Astrocyte (in vitro differentiated cells and primary cell): ENCODE results near the gene TBC1D9B. TPM values are rescaled to one million over a fixed set of nuclear protein-coding genes. Genes with fewer than 3 reads are reported as not detected.

Experiments used
- DNase-seq: peaks from one replicate; pipeline ENCODE4 v3.0.0-alpha.2; 2010; ENCODE audit warnings: low read depth
- FAIRE-seq: peaks from 2 replicates; lab custom pipeline; 2011; peaks lifted over from hg19 to GRCh38; lab: Jason Lieb, UNC
- H2AFZ ChIP-seq: 2 replicates; pipeline ENCODE4 v1.6.0; 2012; ENCODE audit warnings: low read depth, low read length, inconsistent platforms
- H3K27ac ChIP-seq: 2 replicates; pipeline ENCODE4 v1.5.1; 2011; ENCODE audit warnings: low read depth, low read length, inconsistent platforms
- H3K27me3 ChIP-seq: 2 replicates; pipeline ENCODE4 v1.6.0; 2011; ENCODE audit warnings: low read length, inconsistent platforms; ENCODE audit not compliant: insufficient read depth
- H3K36me3 ChIP-seq: 2 replicates; pipeline ENCODE4 v1.5.1; 2011; ENCODE audit warnings: low read length, inconsistent platforms; ENCODE audit not compliant: insufficient read depth
- H3K4me1 ChIP-seq: 2 replicates; pipeline ENCODE4 v1.5.1; 2011; ENCODE audit warnings: low read length, inconsistent platforms; ENCODE audit not compliant: insufficient read depth
- H3K4me2 ChIP-seq: 2 replicates; pipeline ENCODE4 v1.6.0; 2012; ENCODE audit warnings: low read length, inconsistent platforms
- H3K4me3 ChIP-seq: 2 replicates; pipeline ENCODE4 v1.5.1; 2011; ENCODE audit warnings: low read depth, mild to moderate bottlenecking, low read length, inconsistent platforms; ENCODE audit not compliant: insufficient read depth
- H3K79me2 ChIP-seq: 2 replicates; pipeline ENCODE4 v1.6.0; 2012; ENCODE audit warnings: mild to moderate bottlenecking, low read length, inconsistent platforms; ENCODE audit not compliant: insufficient read depth
- H3K9ac ChIP-seq: 2 replicates; pipeline ENCODE4 v1.6.0; 2012; ENCODE audit warnings: mild to moderate bottlenecking, low read length, inconsistent platforms
- H3K9me3 ChIP-seq: 2 replicates; pipeline ENCODE4 v1.5.1; 2012; ENCODE audit warnings: low read depth, mild to moderate bottlenecking, low read length, inconsistent platforms; ENCODE audit not compliant: insufficient read depth
- H4K20me1 ChIP-seq: 2 replicates; pipeline ENCODE4 v1.6.0; 2012; ENCODE audit warnings: low read length, inconsistent platforms; ENCODE audit not compliant: insufficient read depth
- H3K27ac Mint-ChIP-seq: one replicate; pipeline ENCODE4 v1.8.0; 2021; ENCODE audit warnings: mild to moderate bottlenecking, mixed read lengths; ENCODE audit not compliant: unreplicated experiment
- H3K27me3 Mint-ChIP-seq: one replicate; pipeline ENCODE4 v1.8.0; 2021; ENCODE audit warnings: low read depth, mixed read lengths; ENCODE audit not compliant: unreplicated experiment
- H3K36me3 Mint-ChIP-seq: one replicate; pipeline ENCODE4 v1.8.0; 2021; ENCODE audit warnings: low read depth, mixed read lengths; ENCODE audit not compliant: unreplicated experiment
- H3K4me1 Mint-ChIP-seq: one replicate; pipeline ENCODE4 v1.8.0; 2021; ENCODE audit warnings: low read depth, mixed read lengths; ENCODE audit not compliant: unreplicated experiment
- H3K4me3 Mint-ChIP-seq: one replicate; pipeline ENCODE4 v1.8.0; 2021; ENCODE audit warnings: mild to moderate bottlenecking, moderate library complexity, mixed read lengths; ENCODE audit not compliant: unreplicated experiment
- H3K9me3 Mint-ChIP-seq: one replicate; pipeline ENCODE4 v1.8.0; 2021; ENCODE audit warnings: mild to moderate bottlenecking, mixed read lengths; ENCODE audit not compliant: unreplicated experiment
- EZH2 ChIP-seq: IDR thresholded peaks from 2 replicates; pipeline ENCODE4 v1.6.1; 2012; ENCODE audit warnings: mild to moderate bottlenecking, low read length, inconsistent platforms; ENCODE audit not compliant: insufficient read depth
- total RNA-seq: library from RNA; stranded (reverse); gene quantifications from 2 replicates; pipeline ENCODE4 v1.2.1, GENCODE V29; 2021
- TF ChIP-seq, protein P1 (sequence below): IDR thresholded peaks from 2 replicates; pipeline ENCODE4 v1.5.1; 2011; ENCODE audit warnings: low read depth, mild to moderate bottlenecking, inconsistent platforms, low read length, moderate library complexity; ENCODE audit not compliant: insufficient read depth

Gene TBC1D9B
- total RNA-seq, 1 donor from 2014 or later = 89.9 TPM

DNA sequence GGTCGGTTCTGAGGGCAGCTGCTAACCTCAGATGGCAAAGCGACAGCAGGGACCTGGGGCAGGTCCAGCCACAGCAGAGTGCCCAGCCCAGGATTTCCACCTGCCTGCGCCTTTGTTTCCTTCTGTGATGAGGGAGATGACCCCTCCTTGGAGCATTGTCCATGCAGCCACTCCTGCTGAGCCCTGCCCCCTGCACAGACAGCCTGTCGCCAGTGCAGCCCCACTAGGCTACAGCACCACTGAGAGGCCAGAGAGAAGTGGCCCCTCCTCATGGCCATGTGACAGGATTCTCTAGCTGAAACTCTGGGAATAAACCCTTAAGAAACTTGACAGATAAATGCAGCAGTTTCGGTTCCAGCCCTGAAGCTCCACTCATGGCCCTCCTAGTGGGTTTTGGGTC lies 38.6 kb downstream of the TBC1D9B start:
- H3K9ac ChIP-seq = no peak overlapping the region
- peaks cover 21% of the 10 kb centered on the region for H3K36me3 Mint-ChIP-seq
- no peaks in the 10 kb centered on the region for H4K20me1 ChIP-seq
- no peak for DNase-seq
- peaks cover 14% of the 10 kb centered on the region for H3K36me3 ChIP-seq
- H3K27ac Mint-ChIP-seq = no peak overlapping the region
- no peaks in the 10 kb centered on the region for H3K4me1 ChIP-seq
- no peak overlapping the region for H3K27ac ChIP-seq
- no peaks in the 10 kb centered on the region for H3K4me1 Mint-ChIP-seq
- no peak for FAIRE-seq
- H2AFZ ChIP-seq = no peak overlapping the region
- no peaks in the 10 kb centered on the region for H3K27me3 Mint-ChIP-seq
- H3K79me2 ChIP-seq = no peaks in the 10 kb centered on the region
- no peak overlapping the region for H3K4me3 Mint-ChIP-seq
- no peak for TF ChIP-seq EZH2
- TF ChIP-seq, protein P1, sequence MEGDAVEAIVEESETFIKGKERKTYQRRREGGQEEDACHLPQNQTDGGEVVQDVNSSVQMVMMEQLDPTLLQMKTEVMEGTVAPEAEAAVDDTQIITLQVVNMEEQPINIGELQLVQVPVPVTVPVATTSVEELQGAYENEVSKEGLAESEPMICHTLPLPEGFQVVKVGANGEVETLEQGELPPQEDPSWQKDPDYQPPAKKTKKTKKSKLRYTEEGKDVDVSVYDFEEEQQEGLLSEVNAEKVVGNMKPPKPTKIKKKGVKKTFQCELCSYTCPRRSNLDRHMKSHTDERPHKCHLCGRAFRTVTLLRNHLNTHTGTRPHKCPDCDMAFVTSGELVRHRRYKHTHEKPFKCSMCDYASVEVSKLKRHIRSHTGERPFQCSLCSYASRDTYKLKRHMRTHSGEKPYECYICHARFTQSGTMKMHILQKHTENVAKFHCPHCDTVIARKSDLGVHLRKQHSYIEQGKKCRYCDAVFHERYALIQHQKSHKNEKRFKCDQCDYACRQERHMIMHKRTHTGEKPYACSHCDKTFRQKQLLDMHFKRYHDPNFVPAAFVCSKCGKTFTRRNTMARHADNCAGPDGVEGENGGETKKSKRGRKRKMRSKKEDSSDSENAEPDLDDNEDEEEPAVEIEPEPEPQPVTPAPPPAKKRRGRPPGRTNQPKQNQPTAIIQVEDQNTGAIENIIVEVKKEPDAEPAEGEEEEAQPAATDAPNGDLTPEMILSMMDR = no peak
- no peak overlapping the region for H3K4me2 ChIP-seq
- H3K9me3 ChIP-seq = no peaks in the 10 kb centered on the region
- no peak overlapping the region for H3K4me3 ChIP-seq
- peaks cover 5% of the 10 kb centered on the region for H3K9me3 Mint-ChIP-seq
- H3K27me3 ChIP-seq = no peaks in the 10 kb centered on the region

DNA sequence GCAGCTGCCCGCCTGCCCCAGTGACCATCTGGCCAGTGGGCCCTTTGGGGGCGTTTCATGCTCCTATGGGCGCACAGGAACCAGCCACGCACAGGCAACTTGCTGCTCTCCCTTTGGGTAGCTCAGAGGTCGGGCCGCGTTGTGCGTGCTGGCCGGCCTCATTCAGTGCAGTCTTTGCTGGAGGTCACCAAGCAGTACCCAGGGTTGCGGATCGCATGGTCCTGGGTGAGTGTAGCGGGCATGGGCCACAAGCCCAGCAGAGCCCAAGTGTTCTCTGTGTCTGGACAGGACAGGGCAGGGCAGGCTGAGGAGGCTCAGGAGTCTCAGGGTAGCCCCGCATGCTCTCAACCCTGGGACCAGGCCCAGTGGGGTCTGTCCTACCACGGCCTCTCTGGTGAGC lies 39.2 kb downstream of the TBC1D9B start:
- TF ChIP-seq EZH2 = no peak
- TF ChIP-seq, protein P1 = no peak

DNA sequence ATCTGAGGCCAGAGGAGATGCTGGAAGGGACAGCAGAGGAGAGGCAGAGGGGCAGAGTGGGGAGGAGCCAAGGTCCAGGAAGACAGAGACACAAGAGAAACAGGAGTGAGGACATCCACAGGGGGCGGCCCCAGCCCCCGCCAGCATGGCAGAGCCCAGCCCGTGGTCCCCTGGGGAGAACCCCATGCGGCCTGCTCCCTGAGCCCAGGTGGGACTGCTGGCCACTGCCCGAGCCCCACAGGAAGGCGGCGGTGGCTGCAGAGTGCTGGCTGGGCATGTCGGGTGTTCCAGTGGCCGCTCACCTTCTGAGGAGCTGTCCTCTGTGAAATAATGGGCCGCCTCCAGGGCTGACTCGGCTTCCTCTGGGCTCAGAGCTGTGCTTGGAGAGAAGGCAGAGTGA lies 40.2 kb downstream of the TBC1D9B start:
- no peaks in the 10 kb centered on the region for H3K4me1 ChIP-seq
- Mint-ChIP-seq H3K9me3 (peaks cover 11% of the 10 kb centered on the region), H3K36me3 (peaks cover 32% of the 10 kb centered on the region), H3K4me3 (no peak overlapping the region), H3K27ac (no peak overlapping the region), H3K27me3 (no peaks in the 10 kb centered on the region), H3K4me1 (no peaks in the 10 kb centered on the region)
- peaks cover 13% of the 10 kb centered on the region for H3K36me3 ChIP-seq
- no peaks in the 10 kb centered on the region for H3K79me2 ChIP-seq
- H4K20me1 ChIP-seq = no peaks in the 10 kb centered on the region
- FAIRE-seq = no peak
- TF ChIP-seq EZH2 = no peak
- TF ChIP-seq, protein P1 = no peak
- H3K9me3 ChIP-seq = peaks cover 6% of the 10 kb centered on the region
- DNase-seq = no peak
- H3K27me3 ChIP-seq = no peaks in the 10 kb centered on the region
- H2AFZ ChIP-seq = no peak overlapping the region
- no peak overlapping the region for H3K27ac ChIP-seq
- no peak overlapping the region for H3K4me3 ChIP-seq
- no peak overlapping the region for H3K4me2 ChIP-seq
- no peak overlapping the region for H3K9ac ChIP-seq

More for the DNA sequence above, 39.2 kb downstream of the TBC1D9B start:
- H3K4me1 ChIP-seq = no peaks in the 10 kb centered on the region
- H3K36me3 ChIP-seq = peaks cover 10% of the 10 kb centered on the region
- Mint-ChIP-seq H3K27me3 (no peaks in the 10 kb centered on the region), H3K4me1 (no peaks in the 10 kb centered on the region), H3K4me3 (no peak overlapping the region), H3K27ac (no peak overlapping the region), H3K9me3 (peaks cover 7% of the 10 kb centered on the region), H3K36me3 (peaks cover 27% of the 10 kb centered on the region)
- FAIRE-seq = no peak
- no peak overlapping the region for H3K4me2 ChIP-seq
- no peak overlapping the region for H3K27ac ChIP-seq
- no peak overlapping the region for H3K4me3 ChIP-seq
- H3K9ac ChIP-seq = no peak overlapping the region
- H3K9me3 ChIP-seq = no peaks in the 10 kb centered on the region
- H3K79me2 ChIP-seq = no peaks in the 10 kb centered on the region
- no peak overlapping the region for H2AFZ ChIP-seq
- no peaks in the 10 kb centered on the region for H3K27me3 ChIP-seq
- DNase-seq = no peak
- H4K20me1 ChIP-seq = no peaks in the 10 kb centered on the region
